NCI-H2196 treated with DMSO at 0.1 percent for 48 hours (cell line): ENCODE results near the gene GPR3.
A peak's percentile ranks its signal among the peaks of the same experiment; 100 is the strongest.
"Not testable (repeated sequence)": the region's sequence is repeated elsewhere in the genome, so short reads cannot be mapped to it uniquely, and the experiment has no call there.

Source experiments
- DNase-seq: peaks from one replicate; lab custom pipeline; 2025; ENCODE audit not compliant: unreplicated experiment; lab: John Stamatoyannopoulos, UW

Gene GPR3

GRCh38 chr1:27377760-27378495, 14.5 kb upstream of the GPR3 start:
- DNase-seq = no peak

GRCh38 chr1:27379564-27380122, 12.8 kb upstream of the GPR3 start:
- DNase-seq = no peak

GRCh38 chr1:27380224-27380623, 12.2 kb upstream of the GPR3 start:
- DNase-seq = no peak

GRCh38 chr1:27380766-27381733, 11.4 kb upstream of the GPR3 start:
- DNase-seq = no peak

GRCh38 chr1:27381969-27382762, 10.3 kb upstream of the GPR3 start:
- DNase-seq = no peak

- no peak for DNase-seq
Observed at GRCh38 chr1:27383039-27383605, 9.3 kb upstream of the GPR3 start, which contains the start of gene CD164L2. Gene CD164L2 (minus strand): TSS chr1:27383333. CDS start chr1:27383239, 94 bp downstream.

- no peak for DNase-seq
Observed at GRCh38 chr1:27383661-27384060, 8.8 kb upstream of the GPR3 start.

- not testable (repeated sequence) for DNase-seq
Observed at GRCh38 chr1:27384797-27385196, 7.6 kb upstream of the GPR3 start.

GRCh38 chr1:27388337-27389005, 4.0 kb upstream of the GPR3 start:
- peak; percentile 50 for DNase-seq

GRCh38 chr1:27391511-27392095, 819 bp upstream of the GPR3 start:
- DNase-seq = no peak

- DNase-seq = no peak
Observed at GRCh38 chr1:27392778-27393635, 585 bp downstream of the GPR3 start.

- no peak for DNase-seq
Observed at GRCh38 chr1:27393641-27394281, 1.3 kb downstream of the GPR3 start.

- DNase-seq = no peak
Observed at GRCh38 chr1:27394282-27394658, 1.8 kb downstream of the GPR3 start.

- no peak for DNase-seq
Observed at GRCh38 chr1:27394925-27395324, 2.5 kb downstream of the GPR3 start.

- peak; percentile 71 for DNase-seq
Observed at GRCh38 chr1:27395441-27396195, 3.2 kb downstream of the GPR3 start.

- no peak for DNase-seq
Observed at GRCh38 chr1:27397110-27397509, 4.7 kb downstream of the GPR3 start.

GRCh38 chr1:27397749-27398148, 5.3 kb downstream of the GPR3 start:
- no peak for DNase-seq
